K562 (cell line): ENCODE measurements around the gene SH3TC1. TPM values are rescaled to one million over a fixed set of nuclear protein-coding genes. Genes with fewer than 3 reads are reported as not detected.

Source experiments
- CUX1 ChIP-seq: fragments of 200-800 bp; sonication (Bioruptor generic); IDR thresholded peaks from 2 replicates; pipeline ENCODE4 v1.6.1; 2016; ENCODE audit warnings: missing genetic modification characterization, missing compliant biosample characterization
- DDX20 ChIP-seq: fragments of 450-650 bp; IDR thresholded peaks from 2 replicates; pipeline ENCODE4 v1.6.1; 2016; ENCODE audit warnings: missing genetic modification characterization, low read depth, mild to moderate bottlenecking, missing compliant biosample characterization, moderate library complexity
- ELF4 ChIP-seq: fragments of 450-650 bp; formaldehyde crosslinking; IDR thresholded peaks from 2 replicates; pipeline ENCODE4 v1.4.0; 2022; ENCODE audit warnings: missing genetic modification characterization
- GABPB2 ChIP-seq: fragments of 250-450 bp; sonication (Bioruptor Pico); conservative IDR thresholded peaks from 2 replicates; pipeline ENCODE4 v1.5.1; 2021; ENCODE audit warnings: mild to moderate bottlenecking
- GTF2A2 ChIP-seq: IDR thresholded peaks from 2 replicates; pipeline ENCODE4 v1.6.1; 2016; ENCODE audit warnings: mild to moderate bottlenecking, missing genetic modification characterization, missing compliant biosample characterization
- NCOA2 ChIP-seq, 2 experiments: fragments of 450-650 bp; IDR thresholded peaks; 2 replicates each; pipeline ENCODE4 v1.6.1; 2018; ENCODE audit warnings: mild to moderate bottlenecking in 2 of 2, moderate library complexity in 1 of 2; ENCODE audit not compliant: partially characterized antibody in 2 of 2
- NCOR1 ChIP-seq: fragments of 450-650 bp; IDR thresholded peaks from 2 replicates; pipeline ENCODE4 v1.6.1; 2016; ENCODE audit warnings: mild to moderate bottlenecking, moderate library complexity
- PBX2 ChIP-seq, 2 experiments: IDR thresholded peaks in 1 of 2; conservative IDR thresholded peaks in 1 of 2; 2 replicates each; pipeline ENCODE4 v1.6.1; 2016; ENCODE audit warnings: low read depth in 2 of 2, mild to moderate bottlenecking in 1 of 2, missing compliant biosample characterization in 1 of 2, missing genetic modification characterization in 1 of 2, moderate library complexity in 1 of 2
- RFX7 ChIP-seq: fragments of 250-450 bp; sonication (Bioruptor Pico); IDR thresholded peaks from 2 replicates; pipeline ENCODE4 v1.5.1; 2021; ENCODE audit warnings: mild to moderate bottlenecking
- ZBTB12 ChIP-seq: fragments of 250-450 bp; sonication (Bioruptor Pico); IDR thresholded peaks from 2 replicates; pipeline ENCODE4 v1.4.0; 2020
- ZNF583 ChIP-seq: fragments of 250-450 bp; sonication (Bioruptor Pico); IDR thresholded peaks from 2 replicates; pipeline ENCODE4 v1.4.0; 2020
- polyA plus RNA-seq, 8 experiments: library from polyadenylated mRNA; depleted of rRNA in 4 of 8; stranded (reverse) in 5 of 8; unstranded in 3 of 8; fragments of >200 nt; fragmentation: Nextera tagmentation in 2 of 8; fragmentation: Illumina TruSeq in 1 of 8; extraction: Ambion mirVana in 2 of 8; extraction: Trizol in 1 of 8; gene quantifications; 2 replicates each; pipeline versions ENCODE4 v1.2.1 to v1.2.3, GENCODE V29; 2011 to 2014; ENCODE audit warnings: inconsistent platforms in 1 of 8, missing spikeins in 1 of 8
- total RNA-seq, 7 experiments: library from RNA; depleted of rRNA in 6 of 7; stranded (reverse); fragments of >200 nt in 6 of 7; fragmentation: Illumina TruSeq in 2 of 7; extraction: Trizol in 2 of 7; gene quantifications; 2 replicates each; pipeline versions ENCODE4 v1.2.1 to v1.2.3, GENCODE V29; 2011 to 2021; ENCODE audit warnings: low replicate concordance in 1 of 7
- TF ChIP-seq, protein P1 (sequence below): fragments of 450-650 bp; conservative IDR thresholded peaks from 2 replicates; pipeline ENCODE4 v1.6.1; 2016; ENCODE audit warnings: missing genetic modification characterization, low read depth, mild to moderate bottlenecking, control low read depth, missing compliant biosample characterization

The SH3TC1 gene
- total and polyA plus RNA-seq, 9 of the 15 experiments (the other 6 are each of a cell fraction or from before 2014, with no cell fraction given) = 0.04 to 2.1 (median 0.48) TPM; not detected in 1

DNA sequence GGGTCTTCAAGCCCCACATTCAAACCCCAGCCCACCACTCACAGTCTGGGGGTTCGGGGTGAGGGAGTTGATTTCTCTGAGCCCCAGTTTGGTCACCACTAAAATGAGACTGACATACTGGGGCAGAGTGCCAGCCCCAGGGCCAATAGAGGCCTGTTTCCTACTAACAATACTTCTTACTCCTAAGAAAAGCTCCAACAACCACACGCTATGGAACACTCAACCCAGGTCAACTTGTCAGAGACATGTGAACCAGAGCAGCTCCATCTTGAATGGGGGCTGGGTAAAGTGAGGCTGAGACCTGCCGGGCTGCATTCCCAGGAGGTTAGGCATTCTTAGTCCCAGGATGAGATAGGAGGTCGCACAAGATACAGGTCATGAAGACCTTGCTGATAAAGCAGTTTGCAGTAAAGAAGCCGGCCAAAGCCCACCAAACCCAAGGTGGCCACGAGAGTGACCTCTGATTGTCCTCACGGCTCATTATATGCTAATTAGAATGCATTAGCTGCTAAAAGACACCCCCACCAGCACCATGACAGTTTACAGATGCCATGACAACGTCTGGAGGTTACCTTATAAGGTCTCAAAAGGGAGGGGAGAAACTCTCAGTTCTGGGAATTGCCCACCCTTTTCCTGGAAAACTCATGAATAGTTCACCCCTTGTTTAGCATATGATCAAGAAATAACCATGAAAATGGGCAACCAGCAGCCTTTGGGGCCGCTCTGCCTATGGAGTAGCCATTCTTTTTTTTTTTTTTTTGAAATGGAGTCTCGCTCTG lies 43.9 kb downstream of the SH3TC1 start (continued):
- 0 out of 2 replicates have a peak, but pooled peaks have one; percentile 36 for TF ChIP-seq GTF2A2
- TF ChIP-seq ZBTB12 (CRISPR knock-in tag) = peak; percentile 62; the same call in 1 of the 2 replicates
- no peak for TF ChIP-seq ELF4 (CRISPR knock-in tag)
- peak; percentile 88 for TF ChIP-seq DDX20
- no peak for TF ChIP-seq NCOA2 (IDR thresholded peaks at IDR 0.05; ENCODE audit: partially characterized antibody in 2 of 2)
- peak; percentile 91 for TF ChIP-seq ZNF583 (CRISPR knock-in tag)
- TF ChIP-seq, protein P1, sequence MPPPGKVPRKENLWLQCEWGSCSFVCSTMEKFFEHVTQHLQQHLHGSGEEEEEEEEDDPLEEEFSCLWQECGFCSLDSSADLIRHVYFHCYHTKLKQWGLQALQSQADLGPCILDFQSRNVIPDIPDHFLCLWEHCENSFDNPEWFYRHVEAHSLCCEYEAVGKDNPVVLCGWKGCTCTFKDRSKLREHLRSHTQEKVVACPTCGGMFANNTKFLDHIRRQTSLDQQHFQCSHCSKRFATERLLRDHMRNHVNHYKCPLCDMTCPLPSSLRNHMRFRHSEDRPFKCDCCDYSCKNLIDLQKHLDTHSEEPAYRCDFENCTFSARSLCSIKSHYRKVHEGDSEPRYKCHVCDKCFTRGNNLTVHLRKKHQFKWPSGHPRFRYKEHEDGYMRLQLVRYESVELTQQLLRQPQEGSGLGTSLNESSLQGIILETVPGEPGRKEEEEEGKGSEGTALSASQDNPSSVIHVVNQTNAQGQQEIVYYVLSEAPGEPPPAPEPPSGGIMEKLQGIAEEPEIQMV = peak; percentile 76
- peak; percentile 77 for TF ChIP-seq CUX1 (CRISPR knock-in tag)
- no peak for TF ChIP-seq NCOR1
- TF ChIP-seq RFX7 (CRISPR knock-in tag) = no peak
- no peak for TF ChIP-seq PBX2 (CRISPR knock-in tag; IDR thresholded peaks at IDR 0.05; ENCODE audit: low read depth)
- TF ChIP-seq PBX2 (tag; conservative IDR thresholded peaks at IDR 0.05; ENCODE audit: low read depth) = no peak
- no peak for TF ChIP-seq GABPB2 (CRISPR knock-in tag)
